Lower leg skin (tissue), 3 donors: ENCODE results near the gene NRDC.

Experiments used
- CTCF ChIP-seq, 3 donors: fragments of 450-650 bp; IDR thresholded peaks; one replicate each; pipeline ENCODE4 v1.5.1; 2016; ENCODE audit warnings: antibody characterized with exemption in 3 of 3, mild to moderate bottlenecking in 3 of 3, moderate library complexity in 2 of 3
- POLR2A ChIP-seq, 2 donors: fragments of 450-650 bp; IDR thresholded peaks; one replicate each; pipeline ENCODE4 v1.6.1; 2016 to 2017; ENCODE audit warnings: antibody characterized with exemption in 2 of 2, mild to moderate bottlenecking in 1 of 2, moderate library complexity in 1 of 2

DNA sequence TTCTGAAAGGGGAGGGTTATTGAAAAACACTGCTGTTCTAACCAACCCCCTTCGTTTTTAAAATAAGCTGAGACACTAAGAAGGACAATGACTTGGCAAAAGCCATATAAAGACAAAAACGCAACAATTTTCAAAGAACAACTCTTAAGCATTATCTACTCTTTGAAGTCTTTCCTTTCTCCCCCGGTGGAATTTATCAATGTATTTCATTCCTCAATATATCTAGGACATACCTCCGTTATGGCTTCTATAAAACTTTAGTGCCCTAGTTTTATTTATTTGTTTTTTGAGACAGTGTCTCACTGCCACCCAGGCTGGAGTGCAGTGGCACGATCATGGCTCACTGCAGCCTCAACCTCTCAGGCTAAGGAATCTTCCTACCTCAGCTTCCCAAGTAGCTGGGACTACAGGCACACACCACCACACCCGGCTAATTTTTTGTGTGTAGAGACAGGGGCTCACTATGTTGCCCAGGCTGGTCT, 3.2 kb downstream of the NRDC start:
- TF ChIP-seq CTCF (IDR thresholded peaks at IDR 0.05): no peak
- TF ChIP-seq POLR2A (IDR thresholded peaks at IDR 0.05): no peak
